ENCODE measurements around the gene GPT2. TPM values are rescaled to one million over a fixed set of nuclear protein-coding genes. Genes with fewer than 3 reads are reported as not detected.
"Not testable (repeated sequence)": the region's sequence is repeated elsewhere in the genome, so short reads cannot be mapped to it uniquely, and the experiment has no call there.

Gene GPT2
- total and polyA plus RNA-seq, 2 donors (not counting 3 experiments of a cell fraction or from before 2014, with no cell fraction given), result 10.8 to 17.9 TPM

GRCh38 chr16:46937536-46937935 lies 53.4 kb downstream of the GPT2 start:
- no peak overlapping the region for H3K9ac ChIP-seq (replicated peaks; ENCODE audit: extremely low read depth, insufficient read depth, low read length)
- no peaks in the 10 kb centered on the region for H3K27me3 ChIP-seq (ENCODE audit: control insufficient read depth in 2 of 2, insufficient read depth in 2 of 2, low read length in 2 of 2)
- H3K9me1 ChIP-seq (replicated peaks; ENCODE audit: control insufficient read depth, extremely low read depth, insufficient read depth, low read length), result no peaks in the 10 kb centered on the region
- no peaks in the 10 kb centered on the region for H4K20me1 ChIP-seq (replicated peaks; ENCODE audit: control insufficient read depth, extremely low read depth, insufficient read depth, low read length)
- FAIRE-seq (no peak), DNase-seq (ENCODE audit: low read depth, low spot score) (no peak)
- H3K4me3 ChIP-seq (replicated peaks in 1 of 3; ENCODE audit: insufficient read depth in 1 of 3, low read depth in 1 of 3, low read length in 3 of 3), result no peak overlapping the region
- H3K4me2 ChIP-seq (ENCODE audit: insufficient read depth, low read length), result no peak overlapping the region
- intact Hi-C loops (cut with micrococcal nuclease) (no loop called here), dilution Hi-C loops (cut with MboI; ENCODE audit: extremely low pct_ligation_motif_present, low sequenced_read_pairs) (no loop called here)
- H2AFZ ChIP-seq (ENCODE audit: low read depth, low read length), result no peak overlapping the region
- TF ChIP-seq GATA2 (IDR thresholded peaks at IDR 0.05; ENCODE audit: insufficient read depth, insufficient read length, low read depth, low read length) (no peak), POLR2A (IDR thresholded peaks at IDR 0.05; ENCODE audit: low read depth, low read length) (no peak), POLR2AphosphoS5 (IDR thresholded peaks at IDR 0.05; ENCODE audit: insufficient read depth, low read depth, low read length) (no peak), MYC (IDR thresholded peaks at IDR 0.05; ENCODE audit: low read depth, low read length) (no peak), EZH2 (IDR thresholded peaks at IDR 0.05; ENCODE audit: borderline replicate concordance, low read depth, low read length, severe bottlenecking) (no peak), CTCF (IDR thresholded peaks at IDR 0.05; ENCODE audit: extremely low read depth in 1 of 2, insufficient read depth in 1 of 2, low read depth in 1 of 2, low read length in 2 of 2) (no peak), MAX (IDR thresholded peaks at IDR 0.05; ENCODE audit: insufficient read depth, insufficient read length) (no peak), FOS (IDR thresholded peaks at IDR 0.05; ENCODE audit: borderline replicate concordance, insufficient read depth, low read length) (no peak)
- H3K36me3 ChIP-seq (ENCODE audit: control insufficient read depth in 2 of 2, extremely low read depth in 1 of 2, insufficient read depth in 2 of 2, low read length in 2 of 2), result no peaks in the 10 kb centered on the region
- no peaks in the 10 kb centered on the region for H3K79me2 ChIP-seq (ENCODE audit: control insufficient read depth, insufficient read depth, low read length)
- CTCF ChIA-PET, result no interaction called here
- H3K27ac ChIP-seq (ENCODE audit: insufficient read depth, low read depth, low read length), result no peak overlapping the region
- no TSS peak for BruUV-seq (replicated peaks)
- H3K4me1 ChIP-seq (ENCODE audit: control insufficient read depth, extremely low read depth, insufficient read depth, low read length), result no peaks in the 10 kb centered on the region
- POLR2A ChIA-PET, result no interaction called here
- H3K9me3 ChIP-seq (replicated peaks; ENCODE audit: control insufficient read depth, insufficient read depth, low read length), result no peaks in the 10 kb centered on the region

GRCh38 chr16:46944713-46945112 lies 60.6 kb downstream of the GPT2 start:
- intact Hi-C loops (cut with micrococcal nuclease), result loop anchor here (10.0 kb wide), 1 partner anchor 1110 kb away; no protein-coding TSS in a partner anchor
- POLR2A ChIA-PET; H3K79me2 ChIP-seq (ENCODE audit: control insufficient read depth, insufficient read depth, low read length); H3K4me3 ChIP-seq (replicated peaks in 1 of 3; ENCODE audit: insufficient read depth in 1 of 3, low read depth in 1 of 3, low read length in 3 of 3); H3K9ac ChIP-seq (replicated peaks; ENCODE audit: extremely low read depth, insufficient read depth, low read length); H3K27me3 ChIP-seq (ENCODE audit: control insufficient read depth in 2 of 2, insufficient read depth in 2 of 2, low read length in 2 of 2); H2AFZ ChIP-seq (ENCODE audit: low read depth, low read length); H3K27ac ChIP-seq (ENCODE audit: insufficient read depth, low read depth, low read length); H4K20me1 ChIP-seq (replicated peaks; ENCODE audit: control insufficient read depth, extremely low read depth, insufficient read depth, low read length); dilution Hi-C loops (cut with MboI; ENCODE audit: extremely low pct_ligation_motif_present, low sequenced_read_pairs); H3K4me2 ChIP-seq (ENCODE audit: insufficient read depth, low read length); H3K36me3 ChIP-seq (ENCODE audit: control insufficient read depth in 2 of 2, extremely low read depth in 1 of 2, insufficient read depth in 2 of 2, low read length in 2 of 2); H3K9me3 ChIP-seq (replicated peaks; ENCODE audit: control insufficient read depth, insufficient read depth, low read length); DNase-seq (ENCODE audit: low read depth, low spot score); H3K4me1 ChIP-seq (ENCODE audit: control insufficient read depth, extremely low read depth, insufficient read depth, low read length); FAIRE-seq; H3K9me1 ChIP-seq (replicated peaks; ENCODE audit: control insufficient read depth, extremely low read depth, insufficient read depth, low read length); BruUV-seq (replicated peaks): not testable (repeated sequence)
- CTCF ChIA-PET, result interaction anchor here (0.7 to 2.7 kb wide), 3 partner anchors 14 to 1220 kb away, joined by 3 to 13 read pairs (median 4); no protein-coding TSS in a partner anchor

Measured in endothelial cell of umbilical vein (primary cell).